Activated naive CD4-positive, alpha-beta T cell treated with anti-CD3 and anti-CD28 coated beads for 36 hours (primary cell): Measurements from ENCODE around the gene MYOD1. TPM values are rescaled to one million over a fixed set of nuclear protein-coding genes. Genes with fewer than 3 reads are reported as not detected.

Experiments used
- CTCF ChIA-PET: fragments of 350-600 bp; sonication (Branson Sonifier 250); formaldehyde crosslinking; loops from one replicate; lab custom pipeline; 2021; ENCODE audit warnings: antibody characterized with exemption; lab: Charles Lee
- DNase-seq: peaks from one replicate; pipeline ENCODE4 v3.0.0-alpha.2; 2020
- H3K27ac Mint-ChIP-seq: one replicate; pipeline ENCODE4 v1.8.0; 2021; ENCODE audit warnings: mild to moderate bottlenecking, mixed read lengths
- H3K27me3 Mint-ChIP-seq: one replicate; pipeline ENCODE4 v1.8.0; 2021; ENCODE audit warnings: low read depth, mixed read lengths
- H3K36me3 Mint-ChIP-seq: one replicate; pipeline ENCODE4 v1.8.0; 2021; ENCODE audit warnings: low read depth, mixed read lengths
- H3K4me1 Mint-ChIP-seq: one replicate; pipeline ENCODE4 v1.8.0; 2021; ENCODE audit warnings: low read depth, mixed read lengths
- H3K4me3 Mint-ChIP-seq: one replicate; pipeline ENCODE4 v1.8.0; 2021; ENCODE audit warnings: mild to moderate bottlenecking, moderate library complexity, mixed read lengths
- H3K9me3 Mint-ChIP-seq: one replicate; pipeline ENCODE4 v1.8.0; 2021; ENCODE audit warnings: mixed read lengths
- intact Hi-C: fragments of 100-400 bp; cut with micrococcal nuclease; formaldehyde crosslinking; loops from one replicate; pipeline ENCODE4 v1.15.1; 2023
- total RNA-seq, 2 experiments: library from RNA; stranded (reverse); gene quantifications; one replicate each; pipeline ENCODE4 v1.2.3, GENCODE V29; 2021

Gene MYOD1
- total RNA-seq, 2 experiments from 2014 or later: not detected

GRCh38 chr11:17748761-17749721, 29.7 kb downstream of the MYOD1 start:
- Mint-ChIP-seq H3K36me3 (no peaks in the 10 kb centered on the region), H3K9me3 (no peaks in the 10 kb centered on the region), H3K4me1 (no peaks in the 10 kb centered on the region), H3K27ac (no peak overlapping the region), H3K27me3 (peaks cover 4% of the 10 kb centered on the region), H3K4me3 (no peak overlapping the region)
- CTCF ChIA-PET: interaction anchor here (1.7 kb wide), 1 partner anchor 18 kb away, joined by 5 read pairs; no protein-coding TSS in a partner anchor
- intact Hi-C loops: no loop called here
- DNase-seq: no peak

GRCh38 chr11:17750013-17750800, 30.8 kb downstream of the MYOD1 start:
- Mint-ChIP-seq H3K9me3 (no peaks in the 10 kb centered on the region), H3K36me3 (no peaks in the 10 kb centered on the region), H3K4me1 (no peaks in the 10 kb centered on the region), H3K27ac (no peak overlapping the region), H3K4me3 (no peak overlapping the region), H3K27me3 (peaks cover 8% of the 10 kb centered on the region)
- CTCF ChIA-PET: no interaction called here
- no peak for DNase-seq
- intact Hi-C loops: no loop called here

GRCh38 chr11:17750801-17751165, 31.4 kb downstream of the MYOD1 start:
- H3K27me3 Mint-ChIP-seq: peaks cover 9% of the 10 kb centered on the region
- H3K4me3 Mint-ChIP-seq: no peak overlapping the region
- H3K36me3 Mint-ChIP-seq: no peaks in the 10 kb centered on the region
- CTCF ChIA-PET: no interaction called here
- no peak overlapping the region for H3K27ac Mint-ChIP-seq
- no peaks in the 10 kb centered on the region for H3K9me3 Mint-ChIP-seq
- intact Hi-C loops: no loop called here
- no peaks in the 10 kb centered on the region for H3K4me1 Mint-ChIP-seq
- no peak for DNase-seq

DNA sequence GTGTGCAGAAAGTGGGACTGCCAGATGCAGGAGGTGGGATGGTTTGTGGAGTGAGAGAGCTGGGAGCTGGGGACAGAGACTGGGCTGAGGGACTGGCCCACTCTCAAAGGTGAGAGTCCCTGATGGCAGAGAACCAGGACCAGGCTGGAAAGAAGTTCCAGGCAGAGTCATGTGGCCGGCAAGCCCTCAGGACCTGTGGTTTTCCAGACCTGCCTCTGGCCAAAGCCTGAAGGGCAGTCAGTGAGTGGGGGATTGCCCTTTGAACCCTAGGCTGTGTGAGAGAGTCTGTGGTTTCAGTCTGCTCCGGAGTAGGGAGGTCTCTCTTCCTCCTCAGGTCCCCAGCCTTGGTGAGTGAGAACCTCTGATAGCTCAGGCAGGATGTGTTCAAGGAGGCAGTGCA, 32.2 kb downstream of the MYOD1 start:
- no peaks in the 10 kb centered on the region for H3K9me3 Mint-ChIP-seq

GRCh38 chr11:17752144-17752543, 32.8 kb downstream of the MYOD1 start:
- CTCF ChIA-PET: interaction anchor here (1.3 kb wide), 1 partner anchor 21 kb away, joined by 9 read pairs; no protein-coding TSS in a partner anchor
- Mint-ChIP-seq H3K4me3 (no peak overlapping the region), H3K4me1 (no peaks in the 10 kb centered on the region), H3K36me3 (no peaks in the 10 kb centered on the region), H3K9me3 (no peaks in the 10 kb centered on the region), H3K27me3 (peaks cover 9% of the 10 kb centered on the region), H3K27ac (no peak overlapping the region)
- DNase-seq: no peak
- intact Hi-C loops: no loop called here

More for the DNA sequence above, 32.2 kb downstream of the MYOD1 start:
- Mint-ChIP-seq H3K27me3 (peaks cover 9% of the 10 kb centered on the region), H3K4me1 (no peaks in the 10 kb centered on the region), H3K36me3 (no peaks in the 10 kb centered on the region), H3K4me3 (no peak overlapping the region), H3K27ac (no peak overlapping the region)
- intact Hi-C loops: no loop called here
- no peak for DNase-seq
- CTCF ChIA-PET: no interaction called here

DNA sequence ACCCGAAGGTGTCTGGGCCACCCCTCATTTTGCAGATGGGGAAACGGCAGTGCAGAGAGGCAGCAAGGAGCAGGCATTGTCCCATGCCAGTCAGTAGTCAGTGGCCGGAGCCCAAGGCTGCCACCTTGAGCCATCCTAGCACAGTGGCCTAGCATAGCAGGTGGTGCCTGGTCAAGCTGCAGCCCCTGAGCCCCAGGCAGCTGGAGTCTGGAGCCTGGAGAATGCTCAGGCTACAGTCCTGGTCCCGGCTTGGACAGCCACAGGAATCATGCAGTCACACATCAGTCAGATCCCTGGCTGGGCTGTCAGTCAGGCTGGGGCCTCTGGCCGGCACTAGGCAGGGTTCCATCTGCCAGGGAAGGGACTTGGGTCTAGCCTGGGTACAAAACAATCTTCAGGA, 33.8 kb downstream of the MYOD1 start:
- H3K27ac Mint-ChIP-seq: no peak overlapping the region
- no peaks in the 10 kb centered on the region for H3K4me1 Mint-ChIP-seq
- H3K27me3 Mint-ChIP-seq: peaks cover 9% of the 10 kb centered on the region
- no peak overlapping the region for H3K4me3 Mint-ChIP-seq
- CTCF ChIA-PET: interaction anchor here (1.3 kb wide), 1 partner anchor 22 kb away, joined by 9 read pairs; no protein-coding TSS in a partner anchor
- DNase-seq: no peak
- no peaks in the 10 kb centered on the region for H3K9me3 Mint-ChIP-seq
- intact Hi-C loops: no loop called here
- H3K36me3 Mint-ChIP-seq: no peaks in the 10 kb centered on the region

DNA sequence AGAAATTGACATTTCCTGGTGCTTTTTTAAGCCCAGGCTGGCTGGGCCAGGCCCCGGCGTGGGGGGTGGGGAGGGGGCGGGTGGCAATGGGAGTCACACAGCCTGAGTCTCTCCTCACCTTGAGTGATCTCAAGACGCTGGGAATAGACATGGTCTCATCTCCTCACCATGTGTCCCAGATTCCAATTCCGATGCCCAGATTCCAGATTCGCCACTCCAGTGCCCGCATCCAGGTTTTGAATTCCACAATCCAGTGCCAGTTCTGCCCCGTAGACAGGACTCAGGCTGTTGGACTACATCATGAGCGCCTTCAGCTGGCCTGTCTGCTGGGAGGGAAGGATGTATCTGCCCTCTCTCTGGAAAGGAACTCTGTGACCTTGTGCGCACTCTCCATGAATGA, 34.3 kb downstream of the MYOD1 start:
- Mint-ChIP-seq H3K9me3 (no peaks in the 10 kb centered on the region), H3K27ac (no peak overlapping the region), H3K27me3 (peaks cover 9% of the 10 kb centered on the region), H3K4me1 (no peaks in the 10 kb centered on the region), H3K36me3 (no peaks in the 10 kb centered on the region), H3K4me3 (no peak overlapping the region)
- intact Hi-C loops: no loop called here
- CTCF ChIA-PET: no interaction called here
- DNase-seq: no peak

DNA sequence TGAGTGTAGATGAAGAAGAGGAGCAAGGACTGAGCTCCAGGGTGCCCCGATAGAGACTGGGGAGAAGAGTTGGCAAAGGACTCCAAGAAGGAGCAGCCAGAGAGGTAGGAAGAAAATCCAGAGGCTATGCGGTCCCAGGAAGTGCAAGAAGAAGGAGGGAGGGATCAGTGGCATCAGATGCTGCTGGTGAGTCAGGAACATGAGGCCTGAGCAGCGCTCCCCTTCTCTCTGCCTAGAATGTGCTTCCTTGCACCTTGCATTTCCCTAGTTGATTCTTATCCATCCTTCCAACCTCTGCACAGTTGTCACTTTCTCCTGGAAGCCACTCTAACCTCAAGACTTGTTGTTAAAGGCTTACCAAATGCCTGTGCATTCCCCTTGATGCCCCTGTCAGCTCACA, 36.5 kb downstream of the MYOD1 start:
- H3K36me3 Mint-ChIP-seq: no peaks in the 10 kb centered on the region
- no peaks in the 10 kb centered on the region for H3K4me1 Mint-ChIP-seq
- CTCF ChIA-PET: no interaction called here
- H3K4me3 Mint-ChIP-seq: no peak overlapping the region
- H3K27me3 Mint-ChIP-seq: peaks cover 9% of the 10 kb centered on the region
- intact Hi-C loops: no loop called here
- no peaks in the 10 kb centered on the region for H3K9me3 Mint-ChIP-seq
- H3K27ac Mint-ChIP-seq: no peak overlapping the region
- no peak for DNase-seq

- CTCF ChIA-PET: interaction anchor here (1.1 to 1.9 kb wide), 3 partner anchors 29 to 221 kb away, joined by 3 to 9 read pairs (median 6); no protein-coding TSS in a partner anchor
- H3K27me3 Mint-ChIP-seq: no peaks in the 10 kb centered on the region
Observed at GRCh38 chr11:17760102-17761029, 41.0 kb downstream of the MYOD1 start.

DNA sequence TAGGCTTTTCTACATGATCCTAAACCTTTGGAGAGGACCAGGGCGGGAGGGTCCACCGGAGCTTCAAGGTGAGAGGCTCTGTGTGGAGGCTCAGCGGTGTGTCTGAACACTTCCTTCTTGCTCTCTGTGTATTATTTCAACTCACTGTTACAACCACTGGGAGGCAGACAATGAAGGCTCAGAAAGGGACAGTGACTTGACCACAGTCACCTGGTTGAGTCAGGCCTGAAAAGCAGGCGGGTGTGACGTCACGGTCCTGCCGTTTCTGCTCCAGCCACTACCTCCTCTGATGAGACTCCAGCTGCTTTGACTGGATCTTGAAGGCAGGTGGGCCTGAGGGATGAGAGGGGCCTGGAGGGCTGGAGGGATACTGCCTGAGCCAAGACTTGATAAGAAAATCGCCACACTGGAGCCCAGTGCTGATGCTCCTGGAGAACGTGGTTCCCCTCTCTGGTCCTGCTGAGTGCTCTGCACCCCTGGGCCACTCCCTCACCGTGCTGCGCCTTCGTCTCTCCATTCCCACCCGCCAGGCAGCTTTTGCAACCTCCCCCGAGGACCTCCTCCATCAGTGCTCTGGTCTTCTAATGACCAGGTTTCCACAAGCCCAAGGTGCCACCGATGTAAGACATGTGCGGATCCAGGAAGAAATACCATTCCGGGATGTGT, 43.1 kb downstream of the MYOD1 start:
- Mint-ChIP-seq H3K4me3 (no peak overlapping the region), H3K4me1 (no peaks in the 10 kb centered on the region), H3K36me3 (no peaks in the 10 kb centered on the region), H3K27ac (no peak overlapping the region), H3K9me3 (no peaks in the 10 kb centered on the region), H3K27me3 (no peaks in the 10 kb centered on the region)
- intact Hi-C loops: no loop called here
- CTCF ChIA-PET: interaction anchor here (1.2 kb wide), 1 partner anchor 8 kb away, joined by 3 read pairs; no protein-coding TSS in a partner anchor
- no peak for DNase-seq

More at GRCh38 chr11:17760102-17761029, 41.0 kb downstream of the MYOD1 start:
- peak; percentile 56 for DNase-seq
- H3K4me1 Mint-ChIP-seq: no peaks in the 10 kb centered on the region
- intact Hi-C loops: loop anchor here (1.0 kb wide), 1 partner anchor 219 kb away; no protein-coding TSS in a partner anchor
- H3K9me3 Mint-ChIP-seq: no peaks in the 10 kb centered on the region
- no peak overlapping the region for H3K27ac Mint-ChIP-seq
- H3K4me3 Mint-ChIP-seq: no peak overlapping the region
- H3K36me3 Mint-ChIP-seq: no peaks in the 10 kb centered on the region

DNA sequence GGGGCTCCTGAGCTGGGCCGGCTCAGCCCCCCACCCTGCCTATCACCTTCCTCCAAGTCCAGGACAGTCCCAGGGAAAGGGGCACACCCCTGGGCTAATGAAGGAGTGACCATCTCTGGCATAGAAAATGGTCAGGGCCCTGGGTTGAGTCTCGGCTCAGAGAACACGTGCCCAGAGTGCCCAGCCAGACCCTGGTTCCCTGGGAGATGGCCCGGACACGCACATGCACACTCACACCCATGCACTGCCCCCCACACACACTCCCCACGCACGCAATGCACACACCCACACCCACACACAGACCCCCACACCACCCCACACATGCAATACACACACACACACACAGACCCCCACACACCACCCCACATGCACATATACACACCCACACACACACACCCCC, 43.9 kb downstream of the MYOD1 start:
- Mint-ChIP-seq H3K4me1 (no peaks in the 10 kb centered on the region), H3K4me3 (no peak overlapping the region), H3K36me3 (no peaks in the 10 kb centered on the region), H3K27me3 (no peaks in the 10 kb centered on the region), H3K27ac (no peak overlapping the region), H3K9me3 (no peaks in the 10 kb centered on the region)
- intact Hi-C loops: no loop called here
- no peak for DNase-seq
- CTCF ChIA-PET: interaction anchor here (0.7 to 1.2 kb wide), 2 partner anchors 8 to 214 kb away, joined by 3 read pairs; no protein-coding TSS in a partner anchor
